Natural killer cell (primary cell): ENCODE results near the gene GALNS. TPM values are rescaled to one million over a fixed set of nuclear protein-coding genes. Genes with fewer than 3 reads are reported as not detected.
"Not testable (repeated sequence)": the region's sequence is repeated elsewhere in the genome, so short reads cannot be mapped to it uniquely, and the experiment has no call there.

Experiments
- ATAC-seq, 3 donors: fragments of 150-1000 bp in 2 of 3; fragments of 200-7000 bp in 1 of 3; cut with Tn5 transposase; 1 replicate in 1 of 3; 2 replicates in 2 of 3; pipeline ENCODE4 v1.10.0; 2021; ENCODE audit warnings: mild to moderate bottlenecking in 2 of 3, moderate library complexity in 2 of 3
- DNase-seq, 2 donors: peaks; one replicate each; pipeline versions ENCODE4 v3.0.0 to v3.0.0-alpha.2; 2013 to 2021; ENCODE audit warnings: mixed read lengths in 1 of 2
- H3K27ac ChIP-seq: one replicate; pipeline ENCODE4 v1.5.1; 2013; ENCODE audit warnings: mild to moderate bottlenecking, low read length
- H3K27me3 ChIP-seq: one replicate; pipeline ENCODE4 v1.6.1; 2013; ENCODE audit warnings: low read length; ENCODE audit not compliant: control insufficient read depth, insufficient read depth
- H3K36me3 ChIP-seq: one replicate; pipeline ENCODE4 v1.6.1; 2013; ENCODE audit warnings: low read length; ENCODE audit not compliant: control insufficient read depth, insufficient read depth
- H3K4me1 ChIP-seq: one replicate; pipeline ENCODE4 v1.6.1; 2013; ENCODE audit warnings: low read length; ENCODE audit not compliant: control insufficient read depth, insufficient read depth
- H3K4me3 ChIP-seq: one replicate; pipeline ENCODE4 v1.5.1; 2013; ENCODE audit warnings: low read length
- H3K9me3 ChIP-seq: one replicate; pipeline ENCODE4 v1.6.1; 2013; ENCODE audit warnings: low read length; ENCODE audit not compliant: control insufficient read depth, insufficient read depth
- H3K27ac Mint-ChIP-seq, 2 donors: one replicate each; pipeline ENCODE4 v1.8.0; 2022; ENCODE audit warnings: mild to moderate bottlenecking in 2 of 2, mixed read lengths in 2 of 2, moderate library complexity in 1 of 2
- H3K27me3 Mint-ChIP-seq, 2 donors: one replicate each; pipeline ENCODE4 v1.8.0; 2022; ENCODE audit warnings: low read depth in 2 of 2, mixed read lengths in 2 of 2
- H3K36me3 Mint-ChIP-seq: one replicate; pipeline ENCODE4 v1.8.0; 2022; ENCODE audit warnings: mixed read lengths
- H3K4me1 Mint-ChIP-seq, 2 donors: one replicate each; pipeline ENCODE4 v1.8.0; 2022; ENCODE audit warnings: mixed read lengths in 2 of 2
- H3K4me3 Mint-ChIP-seq: one replicate; pipeline ENCODE4 v1.8.0; 2022; ENCODE audit warnings: mild to moderate bottlenecking, moderate library complexity, mixed read lengths
- H3K9me3 Mint-ChIP-seq, 2 donors: one replicate each; pipeline ENCODE4 v1.8.0; 2022; ENCODE audit warnings: mixed read lengths in 2 of 2
- WGBS: methylation state at CpG from one replicate; pipeline ENCODE4 v1.1.7; 2013; ENCODE audit warnings: missing lambda C conversion rate; ENCODE audit not compliant: insufficient coverage; 5-methylcytosine and 5-hydroxymethylcytosine counted together
- intact Hi-C: fragments of 100-400 bp; cut with micrococcal nuclease; formaldehyde crosslinking; loops from one replicate; pipeline ENCODE4 v1.14.2; 2022
- total RNA-seq, 4 donors: library from RNA; stranded (reverse); fragments of 120-200 nt in 1 of 4; gene quantifications; one replicate each; pipeline versions ENCODE4 v1.2.3 to v1.2.4, GENCODE V29; 2013 to 2022
- TF ChIP-seq, protein P1 (sequence below): fragments of 200-600 bp; IDR thresholded peaks from one replicate; pipeline ENCODE4 v1.8.0; 2022; ENCODE audit warnings: antibody characterized with exemption

Gene GALNS
- total RNA-seq, 3 donors from 2014 or later (not counting 1 experiment from before 2014, with no cell fraction given), result 58.1 to 75.8 (median 65.7) TPM

DNA sequence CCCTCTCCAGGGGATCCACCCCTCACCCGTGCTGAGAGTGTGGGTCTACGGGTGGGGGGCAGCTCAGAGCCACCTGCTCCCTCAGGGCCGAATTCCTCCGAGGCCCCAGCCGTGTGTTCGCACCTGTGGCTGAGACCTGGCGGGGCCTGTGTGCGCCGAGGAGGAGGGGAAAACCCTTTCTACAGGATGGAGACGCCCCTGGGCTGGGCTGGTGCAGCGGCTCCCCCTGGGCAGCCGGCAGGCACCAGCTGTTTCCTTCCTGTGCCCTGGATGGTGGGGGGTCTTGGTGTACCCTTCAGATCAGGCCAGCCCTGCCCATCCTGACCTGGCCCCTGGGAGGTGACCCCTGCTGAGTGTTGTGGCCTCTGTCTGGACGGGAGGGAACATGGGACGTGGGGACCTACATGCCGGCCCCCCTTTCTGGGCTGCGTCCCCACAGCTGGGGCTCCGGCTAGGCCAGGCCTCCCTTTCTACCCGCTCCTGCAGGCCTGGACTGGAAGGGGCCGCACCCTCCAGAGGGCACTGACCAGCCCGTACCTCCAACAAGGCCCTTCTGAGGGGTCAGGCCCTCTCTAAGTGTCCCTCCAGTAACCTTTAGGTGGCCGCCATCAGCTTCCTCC, 38.0 kb upstream of the GALNS start:
- ATAC-seq (no peak), DNase-seq (no peak)
- no peaks in the 10 kb centered on the region for H3K36me3 Mint-ChIP-seq
- no peaks in the 10 kb centered on the region for H3K9me3 Mint-ChIP-seq
- Histone ChIP-seq H3K27me3 (no peaks in the 10 kb centered on the region), H3K27ac (no peak overlapping the region), H3K4me3 (no peak overlapping the region), H3K9me3 (no peaks in the 10 kb centered on the region), H3K4me1 (no peaks in the 10 kb centered on the region), H3K36me3 (no peaks in the 10 kb centered on the region)
- no peaks in the 10 kb centered on the region for H3K4me1 Mint-ChIP-seq
- intact Hi-C loops, result no loop called here
- H3K27me3 Mint-ChIP-seq, result no peaks in the 10 kb centered on the region
- no peak overlapping the region for H3K27ac Mint-ChIP-seq
- WGBS, result 55% methylated on average over 21 of the region's 21 CpGs
- no peak overlapping the region for H3K4me3 Mint-ChIP-seq
- TF ChIP-seq, protein P1, sequence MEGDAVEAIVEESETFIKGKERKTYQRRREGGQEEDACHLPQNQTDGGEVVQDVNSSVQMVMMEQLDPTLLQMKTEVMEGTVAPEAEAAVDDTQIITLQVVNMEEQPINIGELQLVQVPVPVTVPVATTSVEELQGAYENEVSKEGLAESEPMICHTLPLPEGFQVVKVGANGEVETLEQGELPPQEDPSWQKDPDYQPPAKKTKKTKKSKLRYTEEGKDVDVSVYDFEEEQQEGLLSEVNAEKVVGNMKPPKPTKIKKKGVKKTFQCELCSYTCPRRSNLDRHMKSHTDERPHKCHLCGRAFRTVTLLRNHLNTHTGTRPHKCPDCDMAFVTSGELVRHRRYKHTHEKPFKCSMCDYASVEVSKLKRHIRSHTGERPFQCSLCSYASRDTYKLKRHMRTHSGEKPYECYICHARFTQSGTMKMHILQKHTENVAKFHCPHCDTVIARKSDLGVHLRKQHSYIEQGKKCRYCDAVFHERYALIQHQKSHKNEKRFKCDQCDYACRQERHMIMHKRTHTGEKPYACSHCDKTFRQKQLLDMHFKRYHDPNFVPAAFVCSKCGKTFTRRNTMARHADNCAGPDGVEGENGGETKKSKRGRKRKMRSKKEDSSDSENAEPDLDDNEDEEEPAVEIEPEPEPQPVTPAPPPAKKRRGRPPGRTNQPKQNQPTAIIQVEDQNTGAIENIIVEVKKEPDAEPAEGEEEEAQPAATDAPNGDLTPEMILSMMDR, result no peak

DNA sequence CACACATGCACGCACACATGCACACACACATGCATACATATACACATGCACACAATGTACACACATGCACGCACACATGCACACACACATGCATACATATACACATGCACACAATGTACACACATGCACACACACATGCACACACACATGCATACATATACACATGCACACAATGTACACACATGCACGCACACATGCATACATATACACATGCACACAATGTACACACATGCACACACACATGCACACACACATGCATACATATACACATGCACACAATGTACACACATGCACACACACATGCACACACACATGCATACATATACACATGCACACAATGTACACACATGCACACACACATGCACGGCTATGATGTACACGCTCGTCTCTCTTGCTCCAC, 37.5 kb upstream of the GALNS start:
- H3K27ac ChIP-seq, H3K4me1 Mint-ChIP-seq, H3K27me3 ChIP-seq, intact Hi-C loops, H3K9me3 ChIP-seq, H3K4me3 ChIP-seq, H3K27ac Mint-ChIP-seq, H3K4me3 Mint-ChIP-seq, H3K27me3 Mint-ChIP-seq, H3K36me3 Mint-ChIP-seq, H3K36me3 ChIP-seq, ATAC-seq, DNase-seq, H3K4me1 ChIP-seq, H3K9me3 Mint-ChIP-seq: not testable (repeated sequence)
- 93% methylated on average over 4 of the region's 6 CpGs for WGBS

DNA sequence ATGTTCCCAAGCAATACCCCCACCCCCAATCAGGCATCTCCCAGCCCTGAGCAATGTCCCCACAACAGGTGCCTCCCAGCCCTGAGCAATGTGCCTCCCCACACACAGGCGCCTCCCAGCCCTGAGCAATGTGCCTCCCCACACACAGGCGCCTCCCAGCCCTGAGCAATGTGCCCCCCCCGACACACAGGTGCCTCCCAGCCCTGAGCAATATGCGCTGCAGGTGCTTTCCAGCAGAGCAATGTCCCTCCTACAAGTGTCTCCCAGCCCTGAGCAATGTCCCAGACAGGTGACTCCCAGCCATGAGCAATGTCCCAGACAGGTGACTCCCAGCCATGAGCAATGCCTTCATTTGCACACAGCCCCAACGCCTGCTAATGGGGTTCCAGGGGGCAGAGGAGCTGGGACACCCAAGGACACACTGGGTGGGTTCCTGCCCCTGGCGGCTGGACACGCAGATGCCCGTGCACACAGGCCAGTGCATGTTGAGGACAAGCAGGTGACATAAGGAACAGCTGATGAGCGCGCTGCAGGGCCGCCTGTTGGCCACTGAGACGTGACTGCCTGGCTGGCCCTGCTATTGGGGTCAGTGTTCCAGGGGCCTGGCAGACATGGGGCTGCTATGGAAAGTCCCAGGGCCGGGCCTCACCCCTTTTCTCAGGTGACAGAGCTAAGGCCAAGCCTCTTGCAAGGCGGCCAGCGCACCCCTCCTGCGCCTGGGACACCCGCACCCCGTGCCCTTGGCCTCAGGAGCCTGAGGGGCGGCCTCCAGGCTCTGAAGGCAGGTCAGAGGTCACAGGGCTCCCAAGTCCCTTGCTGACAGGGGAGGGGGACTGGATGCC, 36.6 kb upstream of the GALNS start:
- Histone ChIP-seq H3K36me3 (no peaks in the 10 kb centered on the region), H3K27me3 (no peaks in the 10 kb centered on the region), H3K9me3 (no peaks in the 10 kb centered on the region), H3K4me3 (no peak overlapping the region), H3K27ac (no peak overlapping the region), H3K4me1 (no peaks in the 10 kb centered on the region)
- Mint-ChIP-seq H3K4me3 (no peak overlapping the region), H3K36me3 (no peaks in the 10 kb centered on the region), H3K4me1 (no peaks in the 10 kb centered on the region), H3K9me3 (no peaks in the 10 kb centered on the region), H3K27ac (no peak overlapping the region), H3K27me3 (no peaks in the 10 kb centered on the region)
- TF ChIP-seq, protein P1, result no peak
- DNase-seq, result no peak
- no peak for ATAC-seq
- intact Hi-C loops, result no loop called here
- 94% methylated on average over 19 of the region's 19 CpGs for WGBS

DNA sequence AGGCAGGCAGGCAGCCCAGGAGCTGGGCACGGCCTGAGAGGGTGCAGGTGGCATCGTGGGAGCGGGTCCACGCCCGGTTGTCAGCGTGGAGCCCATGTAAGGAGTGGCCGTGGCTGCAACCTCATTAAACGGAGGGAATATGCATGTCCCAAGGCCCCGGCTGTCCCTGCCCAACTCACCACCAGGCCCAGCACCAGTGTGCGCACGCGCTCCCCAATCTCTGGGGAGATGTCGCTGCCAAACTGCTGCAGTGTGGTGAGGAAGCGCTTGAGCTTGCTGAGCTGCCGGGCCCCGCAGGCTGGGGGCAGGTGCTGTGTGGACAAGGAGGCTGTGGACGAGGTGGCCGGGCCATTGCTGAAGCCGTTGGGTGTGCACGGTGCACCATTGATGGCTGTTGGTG, 35.3 kb upstream of the GALNS start:
- 94% methylated on average over 20 of the region's 20 CpGs for WGBS
- TF ChIP-seq, protein P1, result no peak
- DNase-seq, result no peak
- no peak overlapping the region for H3K27ac ChIP-seq
- Mint-ChIP-seq H3K4me1 (no peaks in the 10 kb centered on the region), H3K4me3 (no peak overlapping the region), H3K36me3 (no peaks in the 10 kb centered on the region), H3K27ac (no peak overlapping the region), H3K9me3 (no peaks in the 10 kb centered on the region), H3K27me3 (no peaks in the 10 kb centered on the region)
- no peaks in the 10 kb centered on the region for H3K27me3 ChIP-seq
- H3K4me3 ChIP-seq, result no peak overlapping the region
- H3K9me3 ChIP-seq, result no peaks in the 10 kb centered on the region
- no peaks in the 10 kb centered on the region for H3K36me3 ChIP-seq
- no peak for ATAC-seq
- no peaks in the 10 kb centered on the region for H3K4me1 ChIP-seq
- intact Hi-C loops, result no loop called here
